Natural killer cell (primary cell): ENCODE data around the gene FRAT1. TPM values are rescaled to one million over a fixed set of nuclear protein-coding genes. Genes with fewer than 3 reads are reported as not detected.

ENCODE experiments used
- total RNA-seq, 4 donors: library from RNA; stranded (reverse); fragments of 120-200 nt in 1 of 4; gene quantifications; one replicate each; pipeline versions ENCODE4 v1.2.3 to v1.2.4, GENCODE V29; 2013 to 2022

Gene FRAT1
- total RNA-seq, 3 donors from 2014 or later (not counting 1 experiment from before 2014, with no cell fraction given): 26.0 to 45.0 (median 32.1) TPM

Other genes with a start within 250 kb of the FRAT1 start
- gene SLIT1, start 133.3 kb upstream of the FRAT1 start, total RNA-seq: 1 to 10 TPM in 2 of 3 donors, under 1 TPM in 1; 0.28 to 1.5 (median 1.1) TPM
- gene ARHGAP19, start 26.6 kb upstream of the FRAT1 start, total RNA-seq: 10 to 100 TPM; 22.6 to 23.3 (median 22.7) TPM
- 10 to 100 TPM; 18.7 to 23.4 (median 22.2) TPM for gene FRAT2, start 15.5 kb downstream of the FRAT1 start, total RNA-seq
- 100 to 1,000 TPM in 1 of 3 donors, 10 to 100 TPM in 2; 60.1 to 234 (median 79.2) TPM for gene RRP12, start 82.1 kb downstream of the FRAT1 start, total RNA-seq
- gene PGAM1, start 106.9 kb downstream of the FRAT1 start, total RNA-seq: 100 to 1,000 TPM in 1 of 3 donors, 10 to 100 TPM in 2; 92.6 to 104 (median 96.0) TPM
- gene EXOSC1, start 126.7 kb downstream of the FRAT1 start, total RNA-seq: 10 to 100 TPM; 36.9 to 44.4 (median 37.6) TPM
- 10 to 100 TPM; 11.3 to 18.7 (median 12.7) TPM for gene ZDHHC16, start 126.9 kb downstream of the FRAT1 start, total RNA-seq
- 10 to 100 TPM; 53.8 to 68.4 (median 61.7) TPM for gene MMS19, start 179.2 kb downstream of the FRAT1 start, total RNA-seq
- gene UBTD1, start 179.7 kb downstream of the FRAT1 start, total RNA-seq: 1 to 10 TPM in 1 of 3 donors, under 1 TPM in 2; 0.70 to 1.1 (median 0.75) TPM